ENCODE measurements around the gene ARL13B. TPM values are rescaled to one million over a fixed set of nuclear protein-coding genes. Genes with fewer than 3 reads are reported as not detected.

Gene ARL13B
- total and polyA plus RNA-seq, 2 donors (not counting 3 experiments of a cell fraction or from before 2014, with no cell fraction given) = 3.8 to 8.6 TPM

DNA sequence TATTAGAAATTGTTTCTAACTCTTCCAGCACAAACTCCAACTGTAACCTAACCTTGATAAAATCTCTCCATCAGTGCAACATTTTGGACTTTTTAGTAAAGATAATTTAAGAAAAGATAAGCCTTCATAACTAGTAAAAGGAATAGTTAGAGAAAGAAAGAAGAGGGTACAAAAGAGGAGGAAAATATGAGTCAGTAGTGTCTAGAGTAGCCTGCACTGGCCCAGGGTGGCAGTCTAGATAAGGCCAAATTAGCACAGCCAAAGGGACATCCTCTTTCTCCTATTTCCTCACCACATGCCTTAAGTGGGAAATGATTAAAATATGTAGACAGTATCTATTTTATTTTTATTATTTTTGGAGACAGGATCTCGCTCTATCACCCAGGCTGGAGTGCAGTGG, 10.0 kb upstream of the ARL13B start:
- H3K9me1 ChIP-seq (replicated peaks; ENCODE audit: control insufficient read depth, extremely low read depth, insufficient read depth, low read length) = no peaks in the 10 kb centered on the region
- ChIA-PET POLR2A (no interaction called here), CTCF (no interaction called here)
- TF ChIP-seq JUN (IDR thresholded peaks at IDR 0.05; ENCODE audit: borderline replicate concordance, insufficient read depth, insufficient read length, low read depth) = no peak
- no peak for TF ChIP-seq MYC (IDR thresholded peaks at IDR 0.05; ENCODE audit: low read depth, low read length)
- TF ChIP-seq EZH2 (IDR thresholded peaks at IDR 0.05; ENCODE audit: borderline replicate concordance, low read depth, low read length, severe bottlenecking) = no peak
- TF ChIP-seq, protein P1, sequence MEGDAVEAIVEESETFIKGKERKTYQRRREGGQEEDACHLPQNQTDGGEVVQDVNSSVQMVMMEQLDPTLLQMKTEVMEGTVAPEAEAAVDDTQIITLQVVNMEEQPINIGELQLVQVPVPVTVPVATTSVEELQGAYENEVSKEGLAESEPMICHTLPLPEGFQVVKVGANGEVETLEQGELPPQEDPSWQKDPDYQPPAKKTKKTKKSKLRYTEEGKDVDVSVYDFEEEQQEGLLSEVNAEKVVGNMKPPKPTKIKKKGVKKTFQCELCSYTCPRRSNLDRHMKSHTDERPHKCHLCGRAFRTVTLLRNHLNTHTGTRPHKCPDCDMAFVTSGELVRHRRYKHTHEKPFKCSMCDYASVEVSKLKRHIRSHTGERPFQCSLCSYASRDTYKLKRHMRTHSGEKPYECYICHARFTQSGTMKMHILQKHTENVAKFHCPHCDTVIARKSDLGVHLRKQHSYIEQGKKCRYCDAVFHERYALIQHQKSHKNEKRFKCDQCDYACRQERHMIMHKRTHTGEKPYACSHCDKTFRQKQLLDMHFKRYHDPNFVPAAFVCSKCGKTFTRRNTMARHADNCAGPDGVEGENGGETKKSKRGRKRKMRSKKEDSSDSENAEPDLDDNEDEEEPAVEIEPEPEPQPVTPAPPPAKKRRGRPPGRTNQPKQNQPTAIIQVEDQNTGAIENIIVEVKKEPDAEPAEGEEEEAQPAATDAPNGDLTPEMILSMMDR (IDR thresholded peaks at IDR 0.05; ENCODE audit: extremely low read depth in 1 of 2, insufficient read depth in 1 of 2, low read depth in 1 of 2, low read length in 2 of 2) = no peak
- TF ChIP-seq, protein P2, sequence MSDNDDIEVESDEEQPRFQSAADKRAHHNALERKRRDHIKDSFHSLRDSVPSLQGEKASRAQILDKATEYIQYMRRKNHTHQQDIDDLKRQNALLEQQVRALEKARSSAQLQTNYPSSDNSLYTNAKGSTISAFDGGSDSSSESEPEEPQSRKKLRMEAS (IDR thresholded peaks at IDR 0.05; ENCODE audit: insufficient read depth, insufficient read length) = no peak
- TF ChIP-seq FOS (IDR thresholded peaks at IDR 0.05; ENCODE audit: borderline replicate concordance, insufficient read depth, low read length) = no peak
- no peak for TF ChIP-seq POLR2AphosphoS5 (IDR thresholded peaks at IDR 0.05; ENCODE audit: insufficient read depth, low read depth, low read length)
- no peak for TF ChIP-seq POLR2A (IDR thresholded peaks at IDR 0.05; ENCODE audit: low read depth, low read length)
- no peak for TF ChIP-seq GATA2 (IDR thresholded peaks at IDR 0.05; ENCODE audit: insufficient read depth, insufficient read length, low read depth, low read length)
- intact Hi-C loops (cut with micrococcal nuclease) (no loop called here), dilution Hi-C loops (cut with MboI; ENCODE audit: extremely low pct_ligation_motif_present, low sequenced_read_pairs) (no loop called here)
- no peak overlapping the region for H3K9ac ChIP-seq (replicated peaks; ENCODE audit: extremely low read depth, insufficient read depth, low read length)
- FAIRE-seq (no peak), DNase-seq (ENCODE audit: low read depth, low spot score) (no peak)
- no TSS peak for BruUV-seq (replicated peaks)
- no peaks in the 10 kb centered on the region for H3K27me3 ChIP-seq (ENCODE audit: control insufficient read depth in 2 of 2, insufficient read depth in 2 of 2, low read length in 2 of 2)
- peaks cover 7% of the 10 kb centered on the region for H3K4me1 ChIP-seq (ENCODE audit: control insufficient read depth, extremely low read depth, insufficient read depth, low read length)
- H3K4me2 ChIP-seq (ENCODE audit: insufficient read depth, low read length) = no peak overlapping the region
- H4K20me1 ChIP-seq (replicated peaks; ENCODE audit: control insufficient read depth, extremely low read depth, insufficient read depth, low read length) = no peaks in the 10 kb centered on the region
- H3K9me3 ChIP-seq (replicated peaks; ENCODE audit: control insufficient read depth, insufficient read depth, low read length) = no peaks in the 10 kb centered on the region
- H3K27ac ChIP-seq (ENCODE audit: insufficient read depth, low read depth, low read length) = no peak overlapping the region
- H3K4me3 ChIP-seq (replicated peaks in 1 of 3; ENCODE audit: insufficient read depth in 1 of 3, low read depth in 1 of 3, low read length in 3 of 3) = no peak overlapping the region
- H2AFZ ChIP-seq (ENCODE audit: low read depth, low read length) = no peak overlapping the region
- H3K36me3 ChIP-seq (ENCODE audit: control insufficient read depth in 2 of 2, extremely low read depth in 1 of 2, insufficient read depth in 2 of 2, low read length in 2 of 2) = no peaks in the 10 kb centered on the region
- no peaks in the 10 kb centered on the region for H3K79me2 ChIP-seq (ENCODE audit: control insufficient read depth, insufficient read depth, low read length)
